Mononuclear cell (primary cell): ENCODE measurements around the gene GFY. TPM values are rescaled to one million over a fixed set of nuclear protein-coding genes. Genes with fewer than 3 reads are reported as not detected.

Experiments
- H3K27me3 ChIP-seq: 2 replicates; pipeline ENCODE4 v1.6.0; 2011; ENCODE audit warnings: low read length, control low read depth; ENCODE audit not compliant: insufficient read depth
- H3K4me1 ChIP-seq: 2 replicates; pipeline ENCODE4 v1.5.1; 2011; ENCODE audit warnings: mild to moderate bottlenecking, low read length, control low read depth; ENCODE audit not compliant: insufficient read depth
- H3K4me3 ChIP-seq: 2 replicates; pipeline ENCODE4 v1.5.1; 2011; ENCODE audit warnings: mild to moderate bottlenecking, low read length, moderate library complexity
- H3K9me3 ChIP-seq: 2 replicates; pipeline ENCODE4 v1.5.1; 2011; ENCODE audit warnings: low read depth, mild to moderate bottlenecking, control low read depth, low read length
- total RNA-seq: library from RNA; depleted of rRNA; stranded (reverse); fragments of >200 nt; gene quantifications from one replicate; pipeline ENCODE4 v1.2.3, GENCODE V29; 2012

GFY gene
- total RNA-seq, 1 donor, result not detected

DNA sequence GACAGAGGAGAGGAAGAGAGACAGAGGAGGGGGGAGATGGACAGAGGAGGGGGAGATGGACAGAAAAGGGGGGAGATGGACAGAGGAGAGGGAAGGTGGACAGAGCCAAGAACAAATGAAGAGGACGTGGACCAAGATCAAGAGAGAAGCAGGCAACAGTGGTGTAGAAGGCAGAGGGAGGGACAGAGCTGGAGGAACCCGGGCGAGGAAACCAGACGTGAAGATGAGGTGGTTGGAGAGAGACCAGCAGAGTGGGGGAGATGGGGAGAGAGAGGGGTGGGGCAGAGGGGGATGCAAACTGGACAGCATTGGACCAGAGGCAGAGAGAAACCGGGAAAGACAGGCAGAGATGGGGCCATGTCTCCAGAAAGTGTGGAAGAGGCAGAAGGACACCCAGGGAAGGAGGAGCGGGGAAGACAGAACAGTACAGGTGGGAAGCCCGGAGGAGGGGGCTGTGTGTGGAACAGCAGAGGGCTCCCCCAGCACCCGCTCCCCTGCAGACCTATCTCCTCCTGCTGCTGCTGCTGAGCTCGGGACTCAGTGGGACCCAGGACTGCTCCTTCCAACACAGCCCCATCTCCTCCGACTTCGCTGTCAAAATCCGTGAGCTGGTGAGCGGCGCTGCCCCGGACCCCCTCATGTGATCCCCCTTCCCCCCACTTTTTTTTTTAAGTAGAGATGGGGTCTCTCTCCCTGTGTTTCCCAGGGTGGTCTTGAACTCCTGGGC, 50.2 kb downstream of the GFY start:
- Histone ChIP-seq H3K9me3 (no peaks in the 10 kb centered on the region), H3K4me1 (peaks cover 68% of the 10 kb centered on the region), H3K4me3 (peak overlapping the region; percentile 63), H3K27me3 (no peaks in the 10 kb centered on the region)

GRCh38 chr19:49475995-49476880, 51.0 kb downstream of the GFY start:
- Histone ChIP-seq H3K27me3 (no peaks in the 10 kb centered on the region), H3K9me3 (no peaks in the 10 kb centered on the region), H3K4me1 (peaks cover 61% of the 10 kb centered on the region), H3K4me3 (peak overlapping the region; percentile 63)

Other genes starting within 250 kb of the GFY start
- gene SLC6A16, start 100.2 kb upstream of the GFY start, total RNA-seq, result 0.73 TPM
- gene CD37, start 90.0 kb upstream of the GFY start, total RNA-seq, result 229 TPM
- 0.10 TPM for gene TEAD2, start 63.0 kb upstream of the GFY start, total RNA-seq
- not detected for gene DKKL1, start 61.5 kb upstream of the GFY start, total RNA-seq
- not detected for gene KASH5, start 37.1 kb upstream of the GFY start, total RNA-seq
- not detected for gene PTH2, start 1.9 kb upstream of the GFY start, total RNA-seq
- not detected for gene SLC17A7, start 16.1 kb downstream of the GFY start, total RNA-seq
- 45.2 TPM for gene PIH1D1, start 26.4 kb downstream of the GFY start, total RNA-seq
- gene ALDH16A1, start 27.8 kb downstream of the GFY start, total RNA-seq, result 13.7 TPM
- 49.6 TPM for gene FLT3LG, start 48.8 kb downstream of the GFY start, total RNA-seq
- gene RPL13A, start 62.2 kb downstream of the GFY start, total RNA-seq, result 4,457 TPM
- 8,046 TPM for gene RPS11, start 71.0 kb downstream of the GFY start, total RNA-seq
- 123 TPM for gene FCGRT, start 87.3 kb downstream of the GFY start, total RNA-seq
- 1.6 TPM for gene RCN3, start 102.6 kb downstream of the GFY start, total RNA-seq
- gene NOSIP, start 155.2 kb downstream of the GFY start, total RNA-seq, result 88.6 TPM
- gene PRRG2, start 155.9 kb downstream of the GFY start, total RNA-seq, result 1.4 TPM
- gene PRR12, start 165.8 kb downstream of the GFY start, total RNA-seq, result 6.4 TPM
- 8.7 TPM for gene RRAS, start 214.8 kb downstream of the GFY start, total RNA-seq
- gene SCAF1, start 216.8 kb downstream of the GFY start, total RNA-seq, result 8.9 TPM
- 27.2 TPM for gene IRF3, start 240.5 kb downstream of the GFY start, total RNA-seq
- 1.8 TPM for gene BCL2L12, start 240.5 kb downstream of the GFY start, total RNA-seq